ENCODE measurements around the gene RNF208. TPM values are rescaled to one million over a fixed set of nuclear protein-coding genes. Genes with fewer than 3 reads are reported as not detected.

The RNF208 gene
- total RNA-seq, 1 donor, result 0.45 TPM

GRCh38 chr9:137267933-137268355 lies 45.9 kb upstream of the RNF208 start:
- no peak overlapping the region for H3K4me3 ChIP-seq (ENCODE audit: low read depth, low read length)
- DNase-seq (ENCODE audit: low read depth), result no peak
- TF ChIP-seq CTCF (IDR thresholded peaks at IDR 0.05; ENCODE audit: insufficient read depth, low read length), result no peak

GRCh38 chr9:137266585-137267453 lies 44.8 kb upstream of the RNF208 start:
- H3K4me3 ChIP-seq (ENCODE audit: low read depth, low read length), result no peak overlapping the region
- TF ChIP-seq CTCF (IDR thresholded peaks at IDR 0.05; ENCODE audit: insufficient read depth, low read length), result no peak
- no peak for DNase-seq (ENCODE audit: low read depth)

- no peak for DNase-seq (ENCODE audit: low read depth)
- TF ChIP-seq CTCF (IDR thresholded peaks at IDR 0.05; ENCODE audit: insufficient read depth, low read length), result no peak
- no peak overlapping the region for H3K4me3 ChIP-seq (ENCODE audit: low read depth, low read length)
Measured at GRCh38 chr9:137266162-137266527, 44.1 kb upstream of the RNF208 start.

- no peak overlapping the region for H3K4me3 ChIP-seq (ENCODE audit: low read depth, low read length)
- no peak for TF ChIP-seq CTCF (IDR thresholded peaks at IDR 0.05; ENCODE audit: insufficient read depth, low read length)
- no peak for DNase-seq (ENCODE audit: low read depth)
Measured at GRCh38 chr9:137265496-137266161, 43.6 kb upstream of the RNF208 start.

GRCh38 chr9:137264067-137264466 lies 42.0 kb upstream of the RNF208 start:
- no peak for TF ChIP-seq CTCF (IDR thresholded peaks at IDR 0.05; ENCODE audit: insufficient read depth, low read length)
- no peak for DNase-seq (ENCODE audit: low read depth)
- H3K4me3 ChIP-seq (ENCODE audit: low read depth, low read length), result no peak overlapping the region

- no peak for DNase-seq (ENCODE audit: low read depth)
- no peak for TF ChIP-seq CTCF (IDR thresholded peaks at IDR 0.05; ENCODE audit: insufficient read depth, low read length)
- no peak overlapping the region for H3K4me3 ChIP-seq (ENCODE audit: low read depth, low read length)
Measured at GRCh38 chr9:137263506-137263905, 41.5 kb upstream of the RNF208 start.
